LNCaP clone FGC (cell line): ENCODE data around the gene S100PBP.
"Not testable (repeated sequence)": the region's sequence is repeated elsewhere in the genome, so short reads cannot be mapped to it uniquely, and the experiment has no call there.

Experiments used
- DNase-seq: peaks from one replicate; pipeline ENCODE4 v3.0.0-alpha.2; 2011; ENCODE audit warnings: low read depth
- H3K4me3 ChIP-seq: 2 replicates; pipeline ENCODE4 v1.5.1; 2011; ENCODE audit warnings: mild to moderate bottlenecking, low read depth, low read length, control low read depth
- CTCF ChIP-seq: IDR thresholded peaks from 2 replicates; pipeline ENCODE4 v1.5.1; 2012; ENCODE audit warnings: mild to moderate bottlenecking; ENCODE audit not compliant: control insufficient read depth, insufficient read depth; ENCODE audit errors: extremely low read depth

S100PBP gene

GRCh38 chr1:32902535-32902920 lies 85.1 kb downstream of the S100PBP start:
- H3K4me3 ChIP-seq: no peak overlapping the region
- no peak for TF ChIP-seq CTCF
- DNase-seq: no peak

- peak; percentile 38 for DNase-seq
- TF ChIP-seq CTCF: no peak
- no peak overlapping the region for H3K4me3 ChIP-seq
Measured at GRCh38 chr1:32903991-32904785, 86.7 kb downstream of the S100PBP start.

GRCh38 chr1:32904797-32905196 lies 87.3 kb downstream of the S100PBP start:
- DNase-seq: peak; percentile 25
- no peak for TF ChIP-seq CTCF
- H3K4me3 ChIP-seq: no peak overlapping the region

- H3K4me3 ChIP-seq, DNase-seq: not testable (repeated sequence)
Measured at GRCh38 chr1:32905588-32905987, 88.1 kb downstream of the S100PBP start.

GRCh38 chr1:32906654-32907053 lies 89.2 kb downstream of the S100PBP start:
- no peak for DNase-seq
- H3K4me3 ChIP-seq: no peak overlapping the region
- no peak for TF ChIP-seq CTCF

- no peak for TF ChIP-seq CTCF
- H3K4me3 ChIP-seq: no peak overlapping the region
- no peak for DNase-seq
Measured at GRCh38 chr1:32907435-32907834, 90.0 kb downstream of the S100PBP start.
